K562 (cell line): ENCODE measurements around the gene TMEM131. TPM values are rescaled to one million over a fixed set of nuclear protein-coding genes. Genes with fewer than 3 reads are reported as not detected.

Experiments used
- ATAC-seq: fragments of 200-7000 bp; cut with Tn5 transposase; 3 replicates; pipeline ENCODE4 v1.9.1; 2020; ENCODE audit warnings: moderate library complexity
- BruUV-seq: library from RNA; stranded (reverse); fragments of 400-500 nt; replicated peaks from 2 replicates; lab custom pipeline; 2021; lab: Mats Ljungman, UMichigan
- CTCF ChIA-PET: fragments of 300-600 bp; formaldehyde crosslinking; extraction: SDS; loops from one replicate; lab custom pipeline; 2021; ENCODE audit warnings: low intra/inter-chr PET ratio; lab: Yijun Ruan, JAX
- POLR2A ChIA-PET: fragments of 300-600, 350-650 bp; sonication (Branson Sonifier 250); formaldehyde crosslinking; extraction: SDS; loops from one replicate; lab custom pipeline; 2021; ENCODE audit warnings: antibody characterized with exemption, inconsistent platforms; lab: Yijun Ruan, JAX
- DNase-seq, 4 experiments: peaks; one replicate each; pipeline versions ENCODE4 v3.0.0 to v3.0.0-alpha.2; 2011 to 2018; ENCODE audit warnings: low spot score in 3 of 4, mixed read lengths in 3 of 4; ENCODE audit errors: extremely low read depth in 1 of 4
- FAIRE-seq: peaks from 2 replicates; lab custom pipeline; 2011; peaks lifted over from hg19 to GRCh38; lab: Jason Lieb, UNC
- H2AFZ ChIP-seq: 2 replicates; pipeline ENCODE4 v1.6.0; 2011; ENCODE audit warnings: low read depth, low read length, control low read depth, inconsistent platforms
- H3K27ac ChIP-seq: fragments of 200-600 bp; 3 replicates; pipeline ENCODE4 v1.8.0; 2011; ENCODE audit warnings: low read depth, mild to moderate bottlenecking, control low read depth, inconsistent platforms, low read length, moderate library complexity, mixed read lengths; ENCODE audit errors: extremely low read depth
- H3K27me3 ChIP-seq, 2 experiments: fragments of 300-600 bp in 1 of 2; 2 replicates in 1 of 2; 3 replicates in 1 of 2; pipeline versions ENCODE4 v1.6.0 to v1.8.0; 2011; ENCODE audit warnings: inconsistent platforms in 2 of 2, low read length in 2 of 2, mild to moderate bottlenecking in 1 of 2, mixed read lengths in 1 of 2, moderate library complexity in 1 of 2; ENCODE audit not compliant: control insufficient read depth in 2 of 2, insufficient read depth in 2 of 2
- H3K36me3 ChIP-seq: fragments of 300-600 bp; 3 replicates; pipeline ENCODE4 v1.8.0; 2011; ENCODE audit warnings: mild to moderate bottlenecking, low read length, inconsistent platforms; ENCODE audit not compliant: control insufficient read depth, insufficient read depth
- H3K4me1 ChIP-seq, 2 experiments: fragments of 200-600 bp in 1 of 2; replicated peaks in 1 of 2; 2 replicates in 1 of 2; 3 replicates in 1 of 2; pipeline versions ENCODE4 v1.5.1 to v1.8.0; 2011; ENCODE audit warnings: inconsistent platforms in 2 of 2, low read length in 2 of 2, mild to moderate bottlenecking in 1 of 2, mixed read lengths in 1 of 2, moderate library complexity in 1 of 2; ENCODE audit not compliant: control insufficient read depth in 2 of 2, insufficient read depth in 2 of 2
- H3K4me2 ChIP-seq: 2 replicates; pipeline ENCODE4 v1.6.1; 2011; ENCODE audit warnings: low read length, control low read depth, inconsistent platforms, mixed read lengths; ENCODE audit not compliant: insufficient read depth
- H3K4me3 ChIP-seq: fragments of 200-600 bp; sonication (generic), shearing (Covaris generic); 2 replicates; pipeline ENCODE4 v1.5.1; 2016; ENCODE audit warnings: control low read depth, inconsistent platforms
- H3K79me2 ChIP-seq: fragments of 200-600 bp; 3 replicates; pipeline ENCODE4 v1.8.0; 2011; ENCODE audit warnings: low read length, inconsistent platforms; ENCODE audit not compliant: control insufficient read depth, insufficient read depth
- H3K9ac ChIP-seq, 2 experiments: 2 replicates each; pipeline versions ENCODE4 v1.6.0 to v1.6.1; 2011; ENCODE audit warnings: low read depth in 2 of 2, low read length in 2 of 2, control low read depth in 1 of 2, inconsistent platforms in 1 of 2, mild to moderate bottlenecking in 1 of 2, mixed read lengths in 1 of 2; ENCODE audit not compliant: insufficient read depth in 1 of 2
- H3K9me1 ChIP-seq: one replicate; pipeline ENCODE4 v1.6.0; 2011; ENCODE audit warnings: inconsistent platforms, mild to moderate bottlenecking, low read length, moderate library complexity; ENCODE audit not compliant: control insufficient read depth, insufficient read depth
- H3K9me3 ChIP-seq: replicated peaks from 2 replicates; pipeline ENCODE4 v1.5.1; 2011; ENCODE audit warnings: low read depth, low read length, inconsistent platforms; ENCODE audit not compliant: control insufficient read depth, insufficient read depth
- H4K20me1 ChIP-seq: replicated peaks from 2 replicates; pipeline ENCODE4 v1.6.1; 2011; ENCODE audit warnings: low read length, inconsistent platforms, mixed read lengths; ENCODE audit not compliant: control insufficient read depth, insufficient read depth
- GTF2E2 ChIP-seq: fragments of 200-800 bp; sonication (Bioruptor generic); IDR thresholded peaks from 2 replicates; pipeline ENCODE4 v1.6.1; 2016; ENCODE audit warnings: missing genetic modification characterization, missing compliant biosample characterization
- ZNF280B ChIP-seq: fragments of 250-450 bp; sonication (Bioruptor Pico); IDR thresholded peaks from 2 replicates; pipeline ENCODE4 v1.5.1; 2021; ENCODE audit warnings: mild to moderate bottlenecking
- WGBS: fragments of 100-300 bp; shearing (Covaris generic); methylation state at CpG from one replicate; pipeline ENCODE4 v1.1.6; 2016; ENCODE audit warnings: low coverage, mixed read lengths; ENCODE audit not compliant: insufficient coverage; ENCODE audit errors: missing lambda C conversion rate; 5-methylcytosine and 5-hydroxymethylcytosine counted together
- in situ Hi-C: fragments of 300-500 bp; cut with MboI; formaldehyde crosslinking; loops from 4 replicates; pipeline ENCODE4 v1.15.0; 2018; ENCODE audit warnings: inconsistent platforms, mixed read lengths
- intact Hi-C: fragments of 100-400 bp; cut with micrococcal nuclease; formaldehyde crosslinking; loops from 2 replicates; pipeline ENCODE4 v1.14.2; 2022
- polyA plus RNA-seq, 8 experiments: library from polyadenylated mRNA; depleted of rRNA in 4 of 8; stranded (reverse) in 5 of 8; unstranded in 3 of 8; fragments of >200 nt; fragmentation: Nextera tagmentation in 2 of 8; fragmentation: Illumina TruSeq in 1 of 8; extraction: Ambion mirVana in 2 of 8; extraction: Trizol in 1 of 8; gene quantifications; 2 replicates each; pipeline versions ENCODE4 v1.2.1 to v1.2.3, GENCODE V29; 2011 to 2014; ENCODE audit warnings: inconsistent platforms in 1 of 8, missing spikeins in 1 of 8
- total RNA-seq, 7 experiments: library from RNA; depleted of rRNA in 6 of 7; stranded (reverse); fragments of >200 nt in 6 of 7; fragmentation: Illumina TruSeq in 2 of 7; extraction: Trizol in 2 of 7; gene quantifications; 2 replicates each; pipeline versions ENCODE4 v1.2.1 to v1.2.3, GENCODE V29; 2011 to 2021; ENCODE audit warnings: low replicate concordance in 1 of 7

Gene TMEM131
- total and polyA plus RNA-seq, 9 of the 15 experiments (the other 6 are each of a cell fraction or from before 2014, with no cell fraction given), result 2.5 to 21.1 (median 12.4) TPM

- H3K27ac ChIP-seq, result no peak overlapping the region
Measured at GRCh38 chr2:98032086-98032485, 36.3 kb upstream of the TMEM131 start.

More at GRCh38 chr2:98032086-98032485, 36.3 kb upstream of the TMEM131 start:
- H3K9me3 ChIP-seq, result no peaks in the 10 kb centered on the region
- intact Hi-C loops, result no loop called here
- no peak for FAIRE-seq
- ATAC-seq, result no peak
- CTCF ChIA-PET, result no interaction called here
- no peak for TF ChIP-seq GTF2E2 (tag)
- TF ChIP-seq ZNF280B, result no peak
- TF ChIP-seq, all 486 proteins: peak for 0
- POLR2A ChIA-PET, result interaction anchor here (0.6 kb wide), 1 partner anchor 1842 kb away, joined by 3 read pairs; no protein-coding TSS in a partner anchor
- Histone ChIP-seq H3K4me1 (peaks cover 0 to 9% of the 10 kb centered on the region in 2 experiments; a peak in 3 of 5 replicates), H3K79me2 (no peaks in the 10 kb centered on the region), H2AFZ (no peak overlapping the region), H3K9ac (no peak overlapping the region), H3K4me2 (no peak overlapping the region), H3K9me1 (no peaks in the 10 kb centered on the region), H3K27me3 (peaks cover 0 to 6% of the 10 kb centered on the region in 2 experiments; a peak in 2 of 5 replicates), H3K4me3 (no peak overlapping the region), H4K20me1 (no peaks in the 10 kb centered on the region), H3K36me3 (no peaks in the 10 kb centered on the region)
- no TSS peak for BruUV-seq
- no peak for DNase-seq
- in situ Hi-C loops, result no loop called here
- 5% methylated on average over 2 of the region's 2 CpGs for WGBS
